Activated T-cell treated with anti-CD3 and anti-CD28 coated beads for 1 hour (primary cell): ENCODE results near the gene PML.

Experiments used
- DNase-seq: peaks from one replicate; pipeline ENCODE4 v3.0.0-alpha.2; 2020; ENCODE audit warnings: low read depth

The PML gene

GRCh38 chr15:73985101-73985873, 9.2 kb upstream of the PML start:
- no peak for DNase-seq

GRCh38 chr15:73986055-73986775, 8.3 kb upstream of the PML start:
- no peak for DNase-seq

GRCh38 chr15:73986776-73987056, 7.8 kb upstream of the PML start:
- DNase-seq, result no peak

GRCh38 chr15:73987250-73987649, 7.3 kb upstream of the PML start:
- no peak for DNase-seq

- no peak for DNase-seq
These were observed 6.7 kb upstream of the PML start for GRCh38 chr15:73987681-73988444.

GRCh38 chr15:73988445-73988969, 6.0 kb upstream of the PML start:
- DNase-seq, result no peak

- DNase-seq, result no peak
These were observed 5.3 kb upstream of the PML start for GRCh38 chr15:73989001-73989798.

GRCh38 chr15:73990250-73991005, 4.1 kb upstream of the PML start:
- no peak for DNase-seq

- no peak for DNase-seq
These were observed 3.3 kb upstream of the PML start for GRCh38 chr15:73991260-73991659.

GRCh38 chr15:73991726-73992593, 2.6 kb upstream of the PML start, which contains the start of gene STOML1:
STOML1 (minus strand) TSS chr15:73992295; CDS start chr15:73992223, 72 bp downstream.
- peak; percentile 96 for DNase-seq

GRCh38 chr15:73992594-73992898, 2.0 kb upstream of the PML start:
- no peak for DNase-seq

- DNase-seq, result no peak
These were observed 1.1 kb upstream of the PML start for GRCh38 chr15:73993211-73993994.

- DNase-seq, result no peak
These were observed 551 bp downstream of the PML start for GRCh38 chr15:73994912-73995622.

- no peak for DNase-seq
These were observed 1.8 kb downstream of the PML start for GRCh38 chr15:73996267-73996666.

GRCh38 chr15:73996939-73997338, 2.4 kb downstream of the PML start:
- DNase-seq, result no peak

- DNase-seq, result no peak
These were observed 3.5 kb downstream of the PML start for GRCh38 chr15:73997986-73998385.

GRCh38 chr15:74006774-74007639, 12.5 kb downstream of the PML start:
- DNase-seq, result no peak

- DNase-seq, result no peak
These were observed 13.4 kb downstream of the PML start for GRCh38 chr15:74007820-74008371.
